GM23338 (cell line): ENCODE data around the gene AFF2. TPM values are rescaled to one million over a fixed set of nuclear protein-coding genes. Genes with fewer than 3 reads are reported as not detected.

Experiments
- ATAC-seq: fragments of 200-7000 bp; cut with Tn5 transposase; 3 replicates; pipeline ENCODE4 v1.9.1; 2020
- DNase-seq: peaks from one replicate; pipeline ENCODE4 v3.0.0-alpha.2; 2015; ENCODE audit warnings: low spot score
- H2AFZ ChIP-seq: fragments of 200-600 bp; sonication (generic); 2 replicates; pipeline ENCODE4 v1.8.0; 2016; ENCODE audit warnings: antibody characterized with exemption, mild to moderate bottlenecking, moderate library complexity
- H3F3A ChIP-seq: fragments of 200-600 bp; sonication (generic); replicated peaks from 2 replicates; pipeline ENCODE4 v1.8.0; 2017; ENCODE audit warnings: antibody characterized with exemption, mixed run types, low read depth
- H3K27ac ChIP-seq: fragments of 200-600 bp; sonication (generic); 2 replicates; pipeline ENCODE4 v1.6.1; 2016; ENCODE audit warnings: low read depth
- H3K27me3 ChIP-seq: fragments of 200-600 bp; sonication (generic); 2 replicates; pipeline ENCODE4 v1.8.0; 2016; ENCODE audit warnings: mild to moderate bottlenecking, mixed run types, moderate library complexity; ENCODE audit not compliant: insufficient read depth
- H3K36me3 ChIP-seq: fragments of 200-600 bp; sonication (generic); 2 replicates; pipeline ENCODE4 v1.8.0; 2016; ENCODE audit warnings: mild to moderate bottlenecking; ENCODE audit not compliant: insufficient read depth
- H3K4me1 ChIP-seq: fragments of 200-600 bp; sonication (generic); 2 replicates; pipeline ENCODE4 v1.8.0; 2016; ENCODE audit warnings: mild to moderate bottlenecking, moderate library complexity; ENCODE audit not compliant: insufficient read depth
- H3K4me2 ChIP-seq: fragments of 200-600 bp; sonication (generic); 2 replicates; pipeline ENCODE4 v1.7.1; 2017; ENCODE audit warnings: mixed run types
- H3K4me3 ChIP-seq: fragments of 200-600 bp; sonication (generic); 2 replicates; pipeline ENCODE4 v1.6.1; 2016; ENCODE audit warnings: mixed run types
- H3K79me2 ChIP-seq: fragments of 200-600 bp; sonication (generic); replicated peaks from 2 replicates; pipeline ENCODE4 v1.8.0; 2017; ENCODE audit warnings: mild to moderate bottlenecking; ENCODE audit not compliant: insufficient read depth
- H3K9me2 ChIP-seq: fragments of 200-600 bp; sonication (generic); 2 replicates; pipeline ENCODE4 v1.8.0; 2017; ENCODE audit not compliant: insufficient read depth
- H4K20me1 ChIP-seq: fragments of 200-600 bp; sonication (generic); replicated peaks from 2 replicates; pipeline ENCODE4 v1.8.0; 2017; ENCODE audit warnings: mild to moderate bottlenecking; ENCODE audit not compliant: insufficient read depth
- H3K27ac Mint-ChIP-seq: 2 replicates; pipeline ENCODE4 v1.8.0; 2020; ENCODE audit warnings: inconsistent platforms, mild to moderate bottlenecking, moderate library complexity, mixed read lengths
- H3K27me3 Mint-ChIP-seq: 3 replicates; pipeline ENCODE4 v1.8.0; 2022; ENCODE audit warnings: low read depth, mild to moderate bottlenecking, moderate library complexity, mixed read lengths, inconsistent platforms; ENCODE audit not compliant: insufficient read depth, poor library complexity
- H3K36me3 Mint-ChIP-seq: 3 replicates; pipeline ENCODE4 v1.8.0; 2021; ENCODE audit warnings: low read depth, mild to moderate bottlenecking, inconsistent platforms, moderate library complexity, mixed read lengths
- H3K4me1 Mint-ChIP-seq: 3 replicates; pipeline ENCODE4 v1.8.0; 2020; ENCODE audit warnings: mild to moderate bottlenecking, inconsistent platforms, mixed read lengths
- H3K4me3 Mint-ChIP-seq: 3 replicates; pipeline ENCODE4 v1.8.0; 2021; ENCODE audit warnings: moderate library complexity, mild to moderate bottlenecking, inconsistent platforms, mixed read lengths
- H3K9me3 Mint-ChIP-seq: 3 replicates; pipeline ENCODE4 v1.8.0; 2020; ENCODE audit warnings: moderate library complexity, mild to moderate bottlenecking, inconsistent platforms, mixed read lengths
- CREB1 ChIP-seq: fragments of 250-450 bp; sonication (Bioruptor Pico); IDR thresholded peaks from 2 replicates; pipeline ENCODE4 v1.5.0; 2020; ENCODE audit warnings: low read depth, mild to moderate bottlenecking, moderate library complexity
- CTCF ChIP-seq, 2 experiments: fragments of 200-600 bp in 1 of 2; sonication (generic) in 1 of 2; conservative IDR thresholded peaks; 2 replicates each; pipeline versions ENCODE4 v1.5.1 to v1.6.1; 2016 to 2017; ENCODE audit warnings: antibody characterized with exemption in 2 of 2, low read depth in 2 of 2, mild to moderate bottlenecking in 2 of 2, moderate library complexity in 1 of 2
- ETS1 ChIP-seq: IDR thresholded peaks from 2 replicates; pipeline ENCODE4 v1.6.1; 2016; ENCODE audit warnings: antibody characterized with exemption
- EZH2 ChIP-seq: fragments of 200-600 bp; sonication (generic); IDR thresholded peaks from one replicate; pipeline ENCODE4 v1.8.0; 2017; ENCODE audit warnings: antibody characterized with exemption, mild to moderate bottlenecking, low read depth; ENCODE audit not compliant: unreplicated experiment
- EZH2phosphoT487 ChIP-seq: fragments of 200-600 bp; sonication (generic); IDR thresholded peaks from one replicate; pipeline ENCODE4 v1.8.1; 2018; ENCODE audit warnings: antibody characterized with exemption; ENCODE audit not compliant: unreplicated experiment
- JUNB ChIP-seq: IDR thresholded peaks from one replicate; pipeline ENCODE4 v1.6.1; 2016; ENCODE audit warnings: antibody characterized with exemption; ENCODE audit not compliant: unreplicated experiment
- NANOG ChIP-seq: IDR thresholded peaks from 2 replicates; pipeline ENCODE4 v1.6.1; 2016; ENCODE audit warnings: antibody characterized with exemption, borderline replicate concordance
- POLR2AphosphoS5 ChIP-seq: IDR thresholded peaks from 2 replicates; pipeline ENCODE4 v1.6.1; 2016; ENCODE audit warnings: antibody characterized with exemption, low read depth
- REST ChIP-seq: IDR thresholded peaks from one replicate; pipeline ENCODE4 v1.6.1; 2018; ENCODE audit warnings: antibody characterized with exemption; ENCODE audit not compliant: unreplicated experiment
- STAT1 ChIP-seq: IDR thresholded peaks from one replicate; pipeline ENCODE4 v1.6.1; 2016; ENCODE audit warnings: antibody characterized with exemption; ENCODE audit not compliant: unreplicated experiment
- ZNF114 ChIP-seq: fragments of 250-450 bp; sonication (Bioruptor Pico); IDR thresholded peaks from 2 replicates; pipeline ENCODE4 v1.5.0; 2020; ENCODE audit warnings: mild to moderate bottlenecking, moderate library complexity
- ZNF331 ChIP-seq: fragments of 250-450 bp; sonication (Bioruptor Pico); IDR thresholded peaks from 2 replicates; pipeline ENCODE4 v1.5.0; 2020; ENCODE audit warnings: low read depth, mild to moderate bottlenecking, moderate library complexity
- ZNF462 ChIP-seq: fragments of 250-450 bp; sonication (Bioruptor Pico); IDR thresholded peaks from 2 replicates; pipeline ENCODE4 v1.5.0; 2020; ENCODE audit warnings: mild to moderate bottlenecking, moderate library complexity
- polyA plus RNA-seq: library from polyadenylated mRNA; unstranded; fragments of >200 nt; fragmentation: Nextera tagmentation; extraction: Ambion mirVana; gene quantifications from 2 replicates; pipeline ENCODE4 v1.2.1, GENCODE V29; 2016
- total RNA-seq: library from RNA; depleted of rRNA; stranded (reverse); fragments of >200 nt; shearing (Covaris generic); gene quantifications from 2 replicates; pipeline ENCODE4 v1.2.3, GENCODE V29; 2014

AFF2 gene
- total and polyA plus RNA-seq, 2 experiments from 2014 or later, result 1.6 to 5.8 TPM

- Histone ChIP-seq H3K9me2 (no peaks in the 10 kb centered on the region), H2AFZ (no peak overlapping the region), H3K27ac (no peak overlapping the region), H3K27me3 (no peaks in the 10 kb centered on the region), H3K36me3 (no peaks in the 10 kb centered on the region), H3K4me3 (no peak overlapping the region), H4K20me1 (no peaks in the 10 kb centered on the region), H3K4me2 (no peak overlapping the region), H3K79me2 (no peaks in the 10 kb centered on the region), H3K4me1 (no peaks in the 10 kb centered on the region), H3F3A (no peaks in the 10 kb centered on the region)
- H3K36me3 Mint-ChIP-seq, result no peaks in the 10 kb centered on the region
- ATAC-seq, result no peak
- peaks cover 6% of the 10 kb centered on the region; the same call in 2 of the 3 replicates for H3K4me1 Mint-ChIP-seq
- peaks cover 2% of the 10 kb centered on the region for H3K27me3 Mint-ChIP-seq
- TF ChIP-seq ETS1, result no peak
- TF ChIP-seq CREB1, result no peak
- TF ChIP-seq EZH2, result no peak
- TF ChIP-seq CTCF (conservative IDR thresholded peaks at IDR 0.05; ENCODE audit: low read depth in 2 of 2), result no peak
- TF ChIP-seq NANOG, result no peak
- TF ChIP-seq EZH2phosphoT487, result no peak
- no peak for TF ChIP-seq ZNF114 (CRISPR knock-in tag)
- TF ChIP-seq REST, result no peak
- TF ChIP-seq ZNF331 (CRISPR knock-in tag), result no peak
- TF ChIP-seq POLR2AphosphoS5, result no peak
- TF ChIP-seq STAT1, result no peak
- TF ChIP-seq ZNF462 (CRISPR knock-in tag), result no peak
- no peak for TF ChIP-seq JUNB
- H3K4me3 Mint-ChIP-seq, result no peak overlapping the region
- DNase-seq, result no peak
- no peak overlapping the region for H3K27ac Mint-ChIP-seq
- H3K9me3 Mint-ChIP-seq, result no peaks in the 10 kb centered on the region
These were observed 414.4 kb downstream of the AFF2 start for GRCh38 chrX:148914783-148915182.
